ENCODE measurements around the gene FNTB. TPM values are rescaled to one million over a fixed set of nuclear protein-coding genes. Genes with fewer than 3 reads are reported as not detected.

The FNTB gene
- total RNA-seq, 1 donor from 2014 or later = 21.6 TPM

DNA sequence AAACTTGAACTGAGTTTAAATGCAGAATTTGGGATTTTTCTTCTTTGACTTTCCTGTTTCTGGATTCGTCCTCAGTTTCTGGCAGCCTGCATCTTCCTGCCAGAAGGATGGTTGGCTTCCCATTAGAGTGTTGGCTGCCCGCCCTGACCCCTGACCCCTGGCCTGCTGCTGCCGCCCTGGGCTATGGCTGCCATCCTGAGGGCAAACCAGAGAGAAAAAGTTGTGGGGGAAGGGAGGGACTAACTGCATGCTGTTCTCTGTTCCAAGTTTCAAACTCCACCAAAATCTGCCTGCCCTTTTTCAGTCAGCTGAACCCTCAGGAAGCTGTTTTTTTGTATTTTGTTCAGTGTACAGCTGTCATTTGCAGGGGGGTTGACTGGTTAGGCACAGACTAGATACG lies 48.4 kb downstream of the FNTB start:
- Mint-ChIP-seq H3K4me1 (ENCODE audit: low read depth) (peaks cover 17% of the 10 kb centered on the region), H3K4me3 (ENCODE audit: unreplicated experiment) (no peak overlapping the region), H3K36me3 (ENCODE audit: low read depth) (peaks cover 17% of the 10 kb centered on the region), H3K9me3 (ENCODE audit: low read depth) (no peaks in the 10 kb centered on the region), H3K27me3 (ENCODE audit: low read depth) (no peaks in the 10 kb centered on the region), H3K27ac (ENCODE audit: unreplicated experiment) (no peak overlapping the region)
- DNase-seq (ENCODE audit: low spot score) = no peak
- TF ChIP-seq, protein P1, sequence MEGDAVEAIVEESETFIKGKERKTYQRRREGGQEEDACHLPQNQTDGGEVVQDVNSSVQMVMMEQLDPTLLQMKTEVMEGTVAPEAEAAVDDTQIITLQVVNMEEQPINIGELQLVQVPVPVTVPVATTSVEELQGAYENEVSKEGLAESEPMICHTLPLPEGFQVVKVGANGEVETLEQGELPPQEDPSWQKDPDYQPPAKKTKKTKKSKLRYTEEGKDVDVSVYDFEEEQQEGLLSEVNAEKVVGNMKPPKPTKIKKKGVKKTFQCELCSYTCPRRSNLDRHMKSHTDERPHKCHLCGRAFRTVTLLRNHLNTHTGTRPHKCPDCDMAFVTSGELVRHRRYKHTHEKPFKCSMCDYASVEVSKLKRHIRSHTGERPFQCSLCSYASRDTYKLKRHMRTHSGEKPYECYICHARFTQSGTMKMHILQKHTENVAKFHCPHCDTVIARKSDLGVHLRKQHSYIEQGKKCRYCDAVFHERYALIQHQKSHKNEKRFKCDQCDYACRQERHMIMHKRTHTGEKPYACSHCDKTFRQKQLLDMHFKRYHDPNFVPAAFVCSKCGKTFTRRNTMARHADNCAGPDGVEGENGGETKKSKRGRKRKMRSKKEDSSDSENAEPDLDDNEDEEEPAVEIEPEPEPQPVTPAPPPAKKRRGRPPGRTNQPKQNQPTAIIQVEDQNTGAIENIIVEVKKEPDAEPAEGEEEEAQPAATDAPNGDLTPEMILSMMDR (IDR thresholded peaks at IDR 0.05) = no peak

DNA sequence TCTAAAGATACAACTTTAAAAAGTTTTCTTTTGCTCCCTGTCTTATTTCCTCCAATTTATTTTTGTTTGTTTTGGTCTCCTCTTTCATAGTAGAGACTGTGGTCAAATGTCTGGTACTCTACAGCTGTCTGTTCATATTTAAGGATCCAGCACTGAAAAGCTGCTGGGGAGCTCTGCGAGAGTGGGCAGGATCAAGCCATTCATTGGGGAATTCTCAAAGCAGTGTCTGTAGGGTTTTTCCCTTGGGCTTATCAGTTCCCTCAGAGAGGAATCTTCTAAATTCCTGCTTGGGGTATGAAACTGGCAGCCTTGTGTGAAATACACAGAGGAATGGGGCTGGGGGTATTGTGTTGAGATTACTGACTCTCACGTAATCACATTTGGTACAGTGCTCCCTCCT lies 52.3 kb downstream of the FNTB start:
- H3K4me3 Mint-ChIP-seq (ENCODE audit: unreplicated experiment) = no peak overlapping the region
- H3K4me1 Mint-ChIP-seq (ENCODE audit: low read depth) = peaks cover 17% of the 10 kb centered on the region
- no peaks in the 10 kb centered on the region for H3K27me3 Mint-ChIP-seq (ENCODE audit: low read depth)
- DNase-seq (ENCODE audit: low spot score) = no peak
- peaks cover 19% of the 10 kb centered on the region for H3K36me3 Mint-ChIP-seq (ENCODE audit: low read depth)
- H3K27ac Mint-ChIP-seq (ENCODE audit: unreplicated experiment) = no peak overlapping the region
- TF ChIP-seq, protein P1 (IDR thresholded peaks at IDR 0.05) = no peak
- H3K9me3 Mint-ChIP-seq (ENCODE audit: low read depth) = no peaks in the 10 kb centered on the region

DNA sequence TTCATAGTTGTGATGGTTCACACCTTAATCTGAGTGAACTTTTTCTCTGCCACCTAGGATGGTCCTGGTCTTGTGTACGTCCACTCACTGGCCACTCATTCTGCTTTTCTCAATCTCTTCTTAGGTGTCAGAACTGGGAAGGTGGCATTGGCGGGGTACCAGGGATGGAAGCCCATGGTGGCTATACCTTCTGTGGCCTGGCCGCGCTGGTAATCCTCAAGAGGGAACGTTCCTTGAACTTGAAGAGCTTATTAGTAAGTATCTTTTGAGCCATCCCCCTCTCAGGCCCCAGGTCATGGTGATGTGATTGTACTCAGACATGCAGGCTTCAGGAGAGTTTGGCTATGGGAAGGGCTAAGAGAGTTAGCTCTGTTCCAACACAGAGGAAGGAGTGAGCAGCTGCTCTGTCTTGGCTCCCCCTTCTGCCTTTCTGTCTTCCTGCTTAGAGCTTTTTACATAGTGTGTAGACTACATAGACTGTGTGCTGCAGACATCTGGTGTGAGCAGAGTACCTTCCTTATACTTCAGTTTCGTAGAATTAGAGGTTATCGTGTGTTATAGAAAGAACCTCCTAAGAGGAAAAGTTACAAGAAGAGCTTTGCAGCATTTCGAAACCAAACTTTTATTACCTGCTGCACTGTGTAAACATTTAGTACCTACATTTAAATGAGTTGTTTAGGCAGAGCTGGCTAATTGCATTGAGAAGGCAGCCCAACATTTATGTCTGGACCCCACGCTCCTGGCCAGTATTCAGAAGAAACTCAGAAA lies 54.2 kb downstream of the FNTB start:
- Mint-ChIP-seq H3K27ac (ENCODE audit: unreplicated experiment) (no peak overlapping the region), H3K9me3 (ENCODE audit: low read depth) (no peaks in the 10 kb centered on the region), H3K36me3 (ENCODE audit: low read depth) (peaks cover 27% of the 10 kb centered on the region), H3K4me3 (ENCODE audit: unreplicated experiment) (no peak overlapping the region), H3K4me1 (ENCODE audit: low read depth) (peaks cover 6% of the 10 kb centered on the region), H3K27me3 (ENCODE audit: low read depth) (no peaks in the 10 kb centered on the region)
- TF ChIP-seq, protein P1 (IDR thresholded peaks at IDR 0.05) = no peak
- no peak for DNase-seq (ENCODE audit: low spot score)

DNA sequence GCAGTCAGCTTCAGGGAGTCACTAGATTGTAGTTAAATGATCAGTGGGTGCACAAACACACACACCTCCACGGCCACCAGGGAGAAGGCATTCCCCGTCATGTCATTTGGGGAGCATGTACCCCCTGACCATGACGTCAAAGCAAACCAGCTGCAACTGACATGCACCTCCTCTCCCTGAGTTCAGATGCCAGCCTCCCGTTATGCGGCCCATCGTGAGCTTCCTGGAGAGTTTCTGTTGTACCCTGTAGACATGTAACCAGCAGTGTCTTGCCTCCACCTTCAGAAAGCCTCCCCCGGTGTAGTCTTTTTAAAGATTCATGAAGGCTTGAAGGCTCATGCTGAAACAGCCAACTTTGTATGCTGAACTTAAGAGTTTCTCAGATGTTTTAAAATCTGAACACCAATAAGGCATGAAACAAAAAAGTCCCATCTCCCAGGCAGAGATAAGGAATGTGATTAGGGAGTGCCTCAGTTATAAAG lies 54.8 kb downstream of the FNTB start:
- peaks cover 6% of the 10 kb centered on the region for H3K4me1 Mint-ChIP-seq (ENCODE audit: low read depth)
- peaks cover 28% of the 10 kb centered on the region for H3K36me3 Mint-ChIP-seq (ENCODE audit: low read depth)
- no peak overlapping the region for H3K4me3 Mint-ChIP-seq (ENCODE audit: unreplicated experiment)
- no peaks in the 10 kb centered on the region for H3K9me3 Mint-ChIP-seq (ENCODE audit: low read depth)
- TF ChIP-seq, protein P1 (IDR thresholded peaks at IDR 0.05) = no peak
- H3K27ac Mint-ChIP-seq (ENCODE audit: unreplicated experiment) = no peak overlapping the region
- no peaks in the 10 kb centered on the region for H3K27me3 Mint-ChIP-seq (ENCODE audit: low read depth)
- no peak for DNase-seq (ENCODE audit: low spot score)

DNA sequence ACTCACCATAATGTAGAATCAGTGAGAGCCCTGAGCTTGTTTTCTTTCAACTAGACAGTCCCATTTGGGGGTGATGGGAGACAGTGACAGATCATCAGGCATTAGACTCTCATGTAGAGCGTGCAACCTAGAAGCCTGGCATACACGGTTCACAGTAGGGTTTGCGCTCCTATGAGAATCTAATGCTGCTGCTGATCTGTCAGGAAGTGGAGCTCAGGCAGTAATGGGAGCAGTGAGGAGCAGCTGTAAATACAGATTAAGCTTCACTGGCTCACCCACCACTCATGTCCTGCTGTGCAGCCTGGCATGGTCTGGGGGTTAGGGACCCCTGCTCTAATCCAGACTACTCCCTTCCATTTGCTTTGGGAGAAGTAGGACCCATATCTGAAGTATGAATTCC lies 55.6 kb downstream of the FNTB start:
- Mint-ChIP-seq H3K27ac (ENCODE audit: unreplicated experiment) (no peak overlapping the region), H3K4me1 (ENCODE audit: low read depth) (peaks cover 7% of the 10 kb centered on the region), H3K9me3 (ENCODE audit: low read depth) (no peaks in the 10 kb centered on the region)

More for the DNA sequence above, 55.6 kb downstream of the FNTB start:
- Mint-ChIP-seq H3K4me3 (ENCODE audit: unreplicated experiment) (no peak overlapping the region), H3K36me3 (ENCODE audit: low read depth) (peaks cover 30% of the 10 kb centered on the region), H3K27me3 (ENCODE audit: low read depth) (no peaks in the 10 kb centered on the region)
- no peak for DNase-seq (ENCODE audit: low spot score)
- TF ChIP-seq, protein P1 (IDR thresholded peaks at IDR 0.05) = no peak
